Dedifferentiated amniotic fluid mesenchymal stem cell (primary cell): ENCODE data around the gene CORT.

ENCODE experiments used
- DNase-seq: peaks from one replicate; pipeline ENCODE4 v3.0.0-alpha.2; 2016; ENCODE audit errors: extremely low spot score

The CORT gene

DNA sequence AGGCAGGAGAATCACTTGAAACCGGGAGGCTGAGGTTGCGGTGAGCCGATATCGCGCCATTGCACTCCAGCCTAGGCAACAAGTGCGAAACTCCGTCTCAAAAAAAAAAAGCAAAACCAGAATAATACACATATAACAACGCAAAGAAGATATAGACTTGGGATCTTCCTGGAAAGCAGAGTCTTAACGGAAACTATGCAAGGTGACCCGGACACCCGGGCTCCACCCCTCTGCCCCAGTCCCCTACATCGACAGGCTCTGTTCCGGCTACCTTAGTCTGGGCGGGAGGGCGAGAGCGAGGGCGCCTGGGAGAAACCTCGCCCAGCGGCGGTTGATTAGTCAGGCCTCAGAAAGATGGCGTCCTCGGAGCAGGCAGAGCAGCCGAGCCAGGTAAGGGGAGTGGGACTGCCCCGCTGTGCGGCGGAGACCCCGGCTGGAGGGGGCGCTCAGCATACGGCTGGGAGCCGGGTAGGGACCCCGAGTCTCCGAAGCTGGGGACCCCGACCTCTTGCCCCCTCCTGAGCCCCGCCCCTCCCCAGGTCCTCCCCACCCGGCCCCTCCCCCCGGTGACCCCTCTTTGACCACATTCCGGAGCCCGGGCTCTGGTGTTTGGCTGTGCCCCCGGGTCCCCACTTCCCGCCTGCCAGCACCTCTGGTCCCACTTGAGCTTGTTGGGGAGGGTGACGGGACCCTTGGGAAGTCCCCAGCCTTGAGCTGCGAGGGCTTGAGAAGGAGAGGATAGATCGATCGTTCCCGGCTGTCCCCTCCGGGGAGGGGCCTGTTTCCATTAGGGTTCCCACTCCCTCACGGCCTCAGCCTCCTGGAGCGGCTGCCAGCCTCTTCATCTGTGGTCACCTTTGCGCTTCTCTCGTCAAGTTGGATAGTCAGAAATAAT lies 25.0 kb downstream of the CORT start, which contains the start of gene PEX14:
Gene PEX14 (plus strand): TSS at position 338 of the 895 bp plus-strand sequence. CDS start 17 bp downstream, at position 355.
- DNase-seq = peak; percentile 82

DNA sequence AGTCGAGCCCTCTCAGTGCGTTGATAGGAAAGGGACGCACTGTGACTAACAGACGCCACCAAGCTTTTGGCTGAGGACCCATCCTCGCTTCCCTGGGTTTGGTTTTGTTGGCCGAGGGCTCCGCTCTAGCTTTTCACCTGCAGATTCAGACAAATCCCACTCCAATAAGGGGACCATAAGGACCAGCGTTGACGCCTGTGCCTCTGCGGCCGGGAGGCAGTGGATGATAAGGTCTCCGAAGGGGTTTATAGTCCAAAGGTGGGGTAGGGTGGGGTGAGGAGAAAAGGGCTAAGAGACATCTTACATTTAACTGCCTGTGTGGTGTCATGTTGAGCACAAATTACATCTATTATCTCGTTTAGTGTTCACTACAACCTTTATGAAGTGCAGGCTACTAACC lies 25.7 kb downstream of the CORT start:
- no peak for DNase-seq

DNA sequence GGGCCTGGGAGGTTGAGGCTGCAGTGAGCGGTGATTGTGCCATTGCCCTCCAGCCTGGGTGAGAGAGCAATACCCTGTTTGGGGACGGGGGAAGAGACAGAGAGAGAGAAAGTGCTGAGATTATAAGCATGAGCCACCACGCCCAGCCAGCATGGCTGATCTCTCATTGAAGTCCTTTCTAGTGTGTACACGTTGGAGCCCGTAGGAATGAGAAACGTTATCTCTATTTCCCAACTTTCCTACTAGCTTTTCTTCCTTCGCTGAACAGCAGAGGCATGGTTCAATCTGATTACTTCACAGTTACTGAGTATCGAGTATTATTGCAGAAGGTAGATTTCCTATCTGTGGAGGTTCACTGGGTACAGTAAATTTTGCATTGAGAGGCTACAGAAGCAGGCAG lies 29.5 kb downstream of the CORT start:
- no peak for DNase-seq

DNA sequence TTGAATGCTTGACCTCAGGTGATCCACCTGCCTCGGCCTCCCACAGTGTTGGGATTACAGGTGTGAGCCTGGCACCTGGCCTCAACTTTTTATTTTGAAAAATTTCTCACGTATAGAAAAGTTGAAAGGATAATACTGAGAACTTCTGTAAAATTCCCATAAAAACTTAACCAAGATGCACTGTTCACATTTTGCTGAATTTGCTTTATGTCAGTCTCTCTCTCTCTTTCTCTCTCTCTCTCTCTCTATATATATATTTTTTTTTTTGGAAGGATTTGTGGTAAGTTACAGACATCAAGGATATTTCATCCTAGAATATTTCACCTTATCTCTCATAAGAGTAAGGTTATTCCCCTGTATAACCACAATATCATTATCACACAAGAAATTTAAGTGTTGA lies 30.8 kb downstream of the CORT start:
- DNase-seq = no peak

DNA sequence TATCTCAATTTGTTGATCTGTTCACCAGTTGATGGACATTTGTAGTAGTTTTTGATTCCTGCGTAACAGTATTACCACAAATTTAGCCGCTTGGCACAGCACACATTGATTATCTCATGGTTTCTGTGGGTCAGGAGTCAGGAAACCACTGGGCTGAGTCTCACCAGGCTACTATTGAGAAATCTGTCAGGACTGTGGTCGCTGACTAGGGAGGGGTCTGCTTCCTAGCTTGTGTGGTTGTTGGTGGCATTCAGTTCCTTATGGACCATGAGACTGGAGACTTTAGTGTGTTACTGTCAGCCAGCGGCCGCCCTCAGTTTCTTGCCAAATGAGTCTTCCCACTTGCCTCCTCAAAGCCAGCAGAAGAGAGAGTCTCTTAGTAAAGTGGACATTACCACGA lies 34.7 kb downstream of the CORT start:
- no peak for DNase-seq

DNA sequence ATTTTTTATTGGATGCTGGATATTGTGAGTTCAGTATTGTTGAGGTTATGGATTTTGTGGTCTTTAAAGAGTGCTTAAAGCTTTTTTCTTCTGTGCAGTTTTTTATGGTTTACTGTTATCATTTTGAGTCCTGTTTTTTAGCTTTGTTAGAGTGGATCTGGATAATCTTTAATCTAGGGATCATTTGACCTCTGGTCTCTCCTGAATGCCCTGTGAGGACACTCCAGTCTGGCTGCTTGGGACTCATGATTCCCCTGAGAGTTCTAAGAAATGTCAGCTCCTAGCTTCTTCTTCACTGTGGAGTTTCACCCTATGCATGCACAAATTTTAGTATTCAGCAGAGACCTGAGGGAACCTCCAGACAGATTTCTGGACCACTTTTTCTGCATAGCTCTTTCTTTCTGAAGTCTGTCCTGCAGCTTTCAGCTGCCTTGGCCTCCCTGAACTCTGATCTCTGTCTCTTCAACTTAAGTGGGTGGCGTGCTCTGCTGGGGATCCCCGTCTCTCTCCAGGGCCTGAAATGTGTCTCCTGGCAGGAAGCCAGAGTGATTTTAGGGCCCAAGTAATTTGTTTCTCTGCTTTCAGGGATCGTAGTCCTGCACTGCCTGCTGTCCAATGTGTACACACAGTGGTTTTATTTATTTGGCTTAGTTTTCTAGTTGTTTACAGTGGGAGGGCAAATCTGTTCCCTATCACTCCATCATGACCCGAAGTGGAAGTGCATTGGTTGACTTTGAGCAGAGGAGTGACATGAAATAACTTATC lies 39.6 kb downstream of the CORT start:
- no peak for DNase-seq

DNA sequence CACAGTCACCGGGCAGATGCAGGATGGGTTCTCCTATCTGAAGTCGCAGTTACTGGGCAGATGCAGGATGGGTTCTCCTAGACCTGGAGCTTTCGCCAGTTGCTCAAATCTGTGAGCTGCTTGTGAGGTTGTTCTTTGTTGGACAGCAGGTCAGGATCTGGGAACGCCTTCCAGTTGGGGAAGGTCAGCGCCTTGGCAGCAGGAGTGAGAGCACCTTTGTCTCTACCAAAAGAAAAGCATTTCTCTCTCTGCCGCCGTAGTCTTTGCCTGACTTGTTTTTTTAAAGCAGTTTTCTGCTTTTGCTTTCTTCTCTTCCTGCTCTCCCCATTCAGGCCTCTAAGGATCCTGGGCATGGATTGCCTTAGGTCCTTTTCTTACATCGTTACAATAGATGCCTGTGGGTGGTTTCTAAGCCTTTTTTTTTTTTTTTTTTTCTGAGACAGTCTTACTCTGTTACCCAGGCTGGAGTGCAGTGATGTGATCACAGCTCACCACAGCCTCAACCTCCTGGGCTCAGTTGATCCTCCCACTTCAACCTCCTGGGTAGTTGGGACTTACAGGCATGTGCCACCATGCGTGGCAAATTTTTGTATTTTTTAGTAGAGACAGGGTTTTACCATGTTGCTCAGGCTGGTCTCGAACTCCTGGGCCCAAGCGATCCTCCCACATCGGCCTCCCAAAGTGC lies 40.6 kb downstream of the CORT start:
- no peak for DNase-seq

DNA sequence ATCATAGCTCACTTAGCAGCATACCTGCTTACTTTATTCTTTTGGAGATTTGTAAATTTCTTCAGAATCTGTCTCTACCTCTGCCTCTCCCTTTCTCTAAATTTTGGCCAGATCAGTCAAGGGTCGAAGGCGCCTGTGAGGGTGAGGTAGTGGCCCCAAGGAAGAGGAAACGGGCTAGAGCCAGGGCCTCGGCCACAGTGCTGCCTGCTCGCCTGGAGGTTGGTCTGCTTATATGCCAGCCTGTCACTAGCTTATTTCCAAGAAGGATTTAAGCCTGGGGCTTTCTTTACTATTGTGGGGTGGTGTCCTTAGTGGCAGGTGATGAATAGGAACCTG lies 44.6 kb downstream of the CORT start:
- no peak for DNase-seq

DNA sequence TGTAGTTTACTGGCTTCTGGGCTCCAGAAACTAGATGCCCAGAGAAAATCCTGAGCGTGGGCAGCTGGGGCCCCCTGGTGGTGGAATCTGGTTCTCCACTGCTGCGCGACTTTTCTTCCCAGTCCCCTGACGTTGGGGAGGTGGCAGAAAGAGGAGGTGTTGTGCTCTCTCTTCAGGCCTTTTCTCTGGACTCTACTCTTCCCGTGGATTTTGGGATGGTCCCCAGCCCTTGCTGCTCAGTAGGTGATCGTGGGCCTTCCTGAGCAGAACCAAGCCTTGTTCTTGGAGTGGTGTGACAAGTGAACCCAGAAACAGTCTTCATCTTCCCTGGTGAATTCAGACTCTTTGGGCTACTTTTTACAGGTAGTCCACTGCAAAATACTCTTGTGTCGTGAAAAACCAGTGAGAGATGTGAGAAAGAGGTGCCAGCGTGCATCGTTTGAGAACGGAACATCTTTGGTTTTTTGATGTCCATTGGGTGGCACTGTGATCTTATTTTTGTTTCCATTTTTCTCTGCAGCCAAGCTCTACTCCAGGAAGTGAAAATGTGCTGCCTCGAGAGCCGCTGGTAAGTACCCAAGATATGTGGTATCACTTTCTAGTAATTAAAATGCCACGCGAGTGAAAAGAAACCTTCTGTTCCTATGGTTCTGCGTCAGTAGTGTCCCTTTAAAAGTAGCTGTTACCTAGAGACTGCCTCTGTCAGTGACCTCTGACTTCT lies 45.1 kb downstream of the CORT start:
- peak; percentile 71 for DNase-seq

DNA sequence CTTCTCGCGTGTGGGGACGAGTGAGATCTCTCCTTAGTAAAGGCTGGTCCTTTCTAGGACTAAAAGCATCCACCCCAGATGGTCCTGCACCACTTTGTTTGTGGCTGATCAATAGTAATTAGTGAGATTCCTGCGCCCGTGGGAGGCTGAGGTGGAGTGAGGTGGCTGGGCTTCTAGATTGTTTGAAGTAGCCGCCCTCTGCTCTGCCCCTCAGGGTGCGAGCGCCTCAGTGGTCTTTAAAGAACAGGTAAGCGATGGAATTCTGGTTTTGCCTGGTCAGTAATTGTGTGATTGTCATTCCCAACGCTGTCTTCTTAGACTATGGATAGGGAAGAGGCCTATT lies 45.6 kb downstream of the CORT start:
- DNase-seq = no peak

DNA sequence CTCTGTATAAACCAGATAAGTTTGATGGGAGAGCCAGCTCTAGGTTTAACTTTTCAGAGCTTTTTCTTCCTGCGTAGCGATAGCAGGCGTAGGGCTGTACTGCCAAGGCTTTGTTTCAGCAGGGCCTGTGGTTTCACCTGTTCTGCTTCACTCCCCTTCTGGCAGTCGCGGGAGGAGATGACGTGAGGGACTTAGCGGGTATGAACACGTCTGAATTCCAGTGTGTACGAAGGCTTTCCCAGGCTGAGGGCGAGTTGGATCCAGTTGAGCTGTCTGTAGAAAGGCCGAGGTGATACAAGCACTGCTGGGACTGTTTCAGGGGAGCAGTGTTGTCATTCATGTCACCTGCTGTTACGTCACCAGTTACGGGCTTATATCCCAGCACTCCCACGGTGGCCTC lies 46.1 kb downstream of the CORT start:
- DNase-seq = no peak

DNA sequence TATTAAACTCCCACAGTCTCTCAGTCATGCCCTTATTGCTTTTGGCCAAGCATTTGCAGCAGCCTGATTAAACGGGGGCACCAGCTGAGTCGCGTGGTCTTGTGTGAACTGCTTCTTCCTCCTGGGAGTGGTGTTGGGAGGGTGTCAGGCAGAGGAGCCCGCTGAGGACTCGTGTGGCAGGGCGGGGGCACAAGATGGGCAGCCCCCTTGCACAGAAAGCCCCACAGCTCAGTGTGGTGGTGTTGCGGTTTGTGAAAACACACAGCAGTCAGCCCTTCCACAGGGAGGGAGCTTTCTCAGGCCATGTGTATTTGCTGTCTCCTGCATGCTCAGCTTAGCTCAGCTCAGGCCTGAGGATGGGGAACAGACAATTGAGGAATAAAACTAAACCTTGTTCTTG lies 47.3 kb downstream of the CORT start:
- DNase-seq = no peak

DNA sequence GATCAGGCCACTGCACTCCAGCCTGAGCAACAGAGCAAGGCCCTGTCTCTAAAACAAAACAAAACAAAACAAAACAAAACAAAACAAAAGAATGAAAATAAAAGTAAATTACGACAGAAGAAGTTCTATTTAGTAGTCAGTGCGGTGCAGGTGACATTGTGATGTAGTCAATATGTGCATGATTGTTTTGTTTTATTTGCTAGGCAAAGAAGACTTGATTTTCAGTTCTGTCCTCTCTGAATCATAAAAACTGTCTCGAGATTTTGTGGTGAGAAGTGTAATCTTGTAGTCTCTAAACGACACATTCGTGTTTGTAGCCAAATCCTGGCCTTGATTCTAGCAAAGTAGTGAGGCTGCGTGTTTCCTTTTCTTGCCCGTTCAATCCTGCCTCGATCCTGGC lies 48.4 kb downstream of the CORT start:
- DNase-seq = no peak
